Suprapubic skin (tissue), 4 donors: ENCODE measurements around the gene CCDC88C. TPM values are rescaled to one million over a fixed set of nuclear protein-coding genes. Genes with fewer than 3 reads are reported as not detected.

ENCODE experiments used
- DNase-seq, 2 donors: peaks; one replicate each; pipeline ENCODE4 v3.0.0-alpha.2; 2019; ENCODE audit warnings: low spot score in 2 of 2
- H3K27ac ChIP-seq: fragments of 200-600 bp; sonication (generic); one replicate; pipeline ENCODE4 v1.5.1; 2019
- H3K27me3 ChIP-seq: fragments of 200-600 bp; sonication (generic); one replicate; pipeline ENCODE4 v1.5.1; 2019
- H3K36me3 ChIP-seq: fragments of 200-600 bp; sonication (generic); one replicate; pipeline ENCODE4 v1.5.1; 2019
- H3K4me1 ChIP-seq: fragments of 200-600 bp; sonication (generic); one replicate; pipeline ENCODE4 v1.5.1; 2019
- H3K4me3 ChIP-seq: fragments of 200-600 bp; sonication (generic); one replicate; pipeline ENCODE4 v1.5.1; 2019; ENCODE audit warnings: mild to moderate bottlenecking
- H3K9me3 ChIP-seq: fragments of 200-600 bp; sonication (generic); one replicate; pipeline ENCODE4 v1.5.1; 2019
- CTCF ChIP-seq, 2 donors: fragments of 200-600 bp in 1 of 2; fragments of 450-650 bp in 1 of 2; sonication (generic) in 1 of 2; IDR thresholded peaks; one replicate each; pipeline ENCODE4 v1.5.1; 2016 to 2019; ENCODE audit warnings: antibody characterized with exemption in 2 of 2, mild to moderate bottlenecking in 1 of 2, moderate library complexity in 1 of 2
- EP300 ChIP-seq: sonication (generic); formaldehyde crosslinking; IDR thresholded peaks from one replicate; pipeline ENCODE4 v1.6.1; 2017; ENCODE audit warnings: antibody characterized with exemption
- POLR2A ChIP-seq, 2 donors: fragments of 450-650 bp; IDR thresholded peaks; one replicate each; pipeline ENCODE4 v1.6.1; 2017; ENCODE audit warnings: antibody characterized with exemption in 2 of 2, mild to moderate bottlenecking in 2 of 2, moderate library complexity in 2 of 2
- POLR2AphosphoS5 ChIP-seq, 3 donors: sonication (generic); formaldehyde crosslinking; IDR thresholded peaks; one replicate each; pipeline ENCODE4 v1.6.1; 2017; ENCODE audit warnings: antibody characterized with exemption in 3 of 3
- WGBS: methylation state at CpG from one replicate; pipeline ENCODE4 v1.1.5; 2018; 5-methylcytosine and 5-hydroxymethylcytosine counted together
- total RNA-seq, 4 donors: library from RNA; depleted of rRNA; stranded (reverse); fragments of >200 nt; gene quantifications; one replicate each; pipeline ENCODE4 v1.1.0, GENCODE V29; 2016

The CCDC88C gene
- total RNA-seq, 4 donors from 2014 or later: 16.6 to 25.0 (median 22.8) TPM

DNA sequence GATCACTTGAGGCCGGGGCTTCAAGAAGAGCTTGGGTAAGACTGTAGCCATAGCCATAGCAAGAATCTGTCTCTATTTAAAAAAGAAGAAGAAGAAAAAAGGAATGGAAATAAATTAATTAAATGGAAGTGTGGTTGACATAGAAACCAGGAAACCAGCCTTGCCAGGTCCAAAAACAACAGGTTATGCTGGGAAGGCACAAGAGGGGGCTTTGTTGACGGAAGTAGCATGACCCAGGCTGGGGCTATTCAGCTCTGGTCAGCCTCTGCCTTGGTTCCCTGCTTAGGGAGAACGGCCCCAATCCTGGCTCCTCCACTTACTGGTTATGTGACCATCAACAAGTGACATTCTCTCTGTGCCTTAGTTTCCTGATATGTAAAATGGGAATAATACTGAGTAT lies 158.7 kb downstream of the CCDC88C start:
- TF ChIP-seq CTCF (IDR thresholded peaks at IDR 0.05): no peak
- TF ChIP-seq POLR2AphosphoS5 (IDR thresholded peaks at IDR 0.05): no peak
- TF ChIP-seq EP300: no peak
- TF ChIP-seq POLR2A (IDR thresholded peaks at IDR 0.05): no peak
- Histone ChIP-seq H3K27ac (no peak overlapping the region), H3K4me1 (peaks cover 21% of the 10 kb centered on the region), H3K9me3 (no peaks in the 10 kb centered on the region), H3K27me3 (peaks cover 5% of the 10 kb centered on the region), H3K4me3 (no peak overlapping the region), H3K36me3 (no peaks in the 10 kb centered on the region)
- DNase-seq: no peak
- whole genome bisulfite sequencing: 92% methylated on average over 3 of the region's 3 CpGs

- H3K36me3 ChIP-seq: no peaks in the 10 kb centered on the region
- H3K9me3 ChIP-seq: no peaks in the 10 kb centered on the region
- peaks cover 24% of the 10 kb centered on the region for H3K4me1 ChIP-seq
- no peak for TF ChIP-seq EP300
- no peak for TF ChIP-seq POLR2AphosphoS5 (IDR thresholded peaks at IDR 0.05)
- TF ChIP-seq POLR2A (IDR thresholded peaks at IDR 0.05): no peak
- no peak for TF ChIP-seq CTCF (IDR thresholded peaks at IDR 0.05)
- H3K4me3 ChIP-seq: no peak overlapping the region
- no peak for DNase-seq
- no peaks in the 10 kb centered on the region for H3K27me3 ChIP-seq
- 51% methylated on average over 16 of the region's 16 CpGs for WGBS
- H3K27ac ChIP-seq: no peak overlapping the region
Observed at GRCh38 chr14:91258011-91258618, 159.5 kb downstream of the CCDC88C start.

DNA sequence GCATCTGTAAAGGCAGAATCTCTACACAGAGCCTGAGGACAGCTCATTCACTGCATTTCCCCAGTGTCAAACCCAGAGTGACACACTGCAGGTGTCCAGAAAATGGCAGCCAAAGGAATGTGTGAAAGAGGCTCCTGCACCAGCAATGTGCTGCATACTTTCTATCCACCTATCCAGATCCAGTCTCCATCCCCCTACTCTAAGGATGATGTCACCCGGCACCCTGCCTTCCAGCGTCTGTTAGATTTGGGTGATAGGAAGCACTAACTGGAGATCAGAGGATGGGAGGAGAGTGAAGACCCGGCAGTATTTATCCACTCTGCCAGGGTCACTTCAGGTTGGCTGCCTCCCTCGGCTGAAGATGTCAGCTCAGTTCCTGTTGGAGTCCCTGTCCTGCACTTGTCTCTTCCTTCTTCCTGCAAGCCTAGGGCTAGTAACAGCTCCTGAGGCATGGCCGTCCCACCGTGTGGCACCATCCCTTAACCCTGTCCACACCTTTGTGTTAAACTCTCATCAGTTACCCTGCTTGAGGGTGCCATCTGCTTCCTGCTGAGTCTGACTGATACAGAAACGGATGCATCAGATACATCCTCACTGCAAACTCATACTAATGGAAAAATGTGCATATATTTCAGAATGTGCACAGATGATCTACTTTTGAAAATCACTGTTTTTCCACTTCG lies 160.2 kb downstream of the CCDC88C start:
- 57% methylated on average over 8 of the region's 8 CpGs for WGBS
- H3K4me3 ChIP-seq: no peak overlapping the region
- H3K27ac ChIP-seq: no peak overlapping the region
- H3K36me3 ChIP-seq: no peaks in the 10 kb centered on the region
- TF ChIP-seq CTCF (IDR thresholded peaks at IDR 0.05) (no peak), POLR2A (IDR thresholded peaks at IDR 0.05) (no peak), POLR2AphosphoS5 (IDR thresholded peaks at IDR 0.05) (no peak), EP300 (no peak)
- H3K4me1 ChIP-seq: peaks cover 30% of the 10 kb centered on the region
- H3K27me3 ChIP-seq: no peaks in the 10 kb centered on the region
- no peak for DNase-seq
- no peaks in the 10 kb centered on the region for H3K9me3 ChIP-seq

GRCh38 chr14:91256661-91257060 lies 161.0 kb downstream of the CCDC88C start:
- Histone ChIP-seq H3K27me3 (no peaks in the 10 kb centered on the region), H3K9me3 (no peaks in the 10 kb centered on the region), H3K4me1 (peaks cover 30% of the 10 kb centered on the region), H3K36me3 (no peaks in the 10 kb centered on the region), H3K4me3 (no peak overlapping the region), H3K27ac (no peak overlapping the region)
- 72% methylated on average over 1 of the region's 1 CpG for WGBS
- DNase-seq: no peak
- no peak for TF ChIP-seq EP300
- no peak for TF ChIP-seq POLR2AphosphoS5 (IDR thresholded peaks at IDR 0.05)
- TF ChIP-seq CTCF (IDR thresholded peaks at IDR 0.05): no peak
- TF ChIP-seq POLR2A (IDR thresholded peaks at IDR 0.05): no peak

DNA sequence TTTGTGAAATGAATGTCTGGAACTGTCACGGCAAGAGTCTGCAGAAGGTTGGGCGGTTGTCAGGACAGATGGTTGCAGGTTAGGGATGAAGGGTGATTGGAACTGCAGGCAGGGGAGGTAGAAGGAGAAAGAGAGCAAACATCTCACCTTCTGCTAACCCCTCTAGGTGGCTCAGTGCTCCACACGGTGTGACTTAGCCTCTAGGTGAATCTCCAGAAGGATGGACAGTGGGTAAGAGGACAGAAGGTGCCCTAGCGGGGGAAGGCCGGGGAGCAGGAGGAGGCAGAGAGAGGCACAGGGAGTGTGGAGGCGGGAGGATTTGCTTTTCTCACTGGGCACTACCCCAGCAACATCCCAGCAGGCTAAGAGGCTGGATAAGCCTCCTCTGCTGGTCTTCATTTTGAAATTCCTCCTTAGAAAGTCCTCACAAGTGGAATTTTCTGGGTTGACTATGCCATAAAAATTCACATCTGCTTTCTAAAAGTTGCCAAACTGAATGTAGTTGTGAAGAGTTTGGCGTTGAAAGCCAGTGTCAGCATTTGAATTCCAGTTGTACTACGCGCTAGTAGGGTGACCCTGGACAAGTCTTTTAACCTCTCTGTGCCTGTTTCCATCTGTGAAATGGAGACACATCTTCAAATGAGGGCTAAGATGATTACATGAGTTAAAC lies 162.5 kb downstream of the CCDC88C start:
- no peak for DNase-seq
- Histone ChIP-seq H3K27ac (no peak overlapping the region), H3K4me3 (no peak overlapping the region), H3K36me3 (no peaks in the 10 kb centered on the region), H3K9me3 (no peaks in the 10 kb centered on the region), H3K4me1 (peaks cover 42% of the 10 kb centered on the region), H3K27me3 (no peaks in the 10 kb centered on the region)
- TF ChIP-seq CTCF (IDR thresholded peaks at IDR 0.05) (no peak), EP300 (no peak)
- 72% methylated on average over 9 of the region's 9 CpGs for WGBS
